IMR-90 (cell line): ENCODE measurements around the gene MMRN1.

Experiments
- BHLHE40 ChIP-seq: fragments of 150-350 bp; IDR thresholded peaks from 2 replicates; pipeline ENCODE4 v1.6.1; 2016; ENCODE audit warnings: mild to moderate bottlenecking, low read depth, low read length
- RFX5 ChIP-seq: IDR thresholded peaks from 2 replicates; pipeline ENCODE4 v1.8.0; 2012; ENCODE audit warnings: low read depth, mild to moderate bottlenecking, low read length, moderate library complexity

GRCh38 chr4:89914609-89915550 lies 20.2 kb downstream of the MMRN1 start:
- no peak for TF ChIP-seq BHLHE40
- TF ChIP-seq RFX5: no peak
